IPS-15b (cell line): Measurements from ENCODE around the gene SLC7A6OS.

Experiments
- H3K27me3 ChIP-seq: one replicate; pipeline ENCODE4 v1.6.1; 2013; ENCODE audit warnings: low read length; ENCODE audit not compliant: control insufficient read depth, insufficient read depth
- H3K36me3 ChIP-seq: one replicate; pipeline ENCODE4 v1.6.1; 2013; ENCODE audit warnings: low read length; ENCODE audit not compliant: control insufficient read depth, insufficient read depth
- H3K4me1 ChIP-seq: one replicate; pipeline ENCODE4 v1.6.1; 2013; ENCODE audit warnings: mild to moderate bottlenecking, low read length; ENCODE audit not compliant: control insufficient read depth, insufficient read depth
- H3K4me3 ChIP-seq: one replicate; pipeline ENCODE4 v1.5.1; 2013; ENCODE audit warnings: low read depth, low read length
- H3K9ac ChIP-seq: one replicate; pipeline ENCODE4 v1.6.1; 2013; ENCODE audit warnings: low read depth, mild to moderate bottlenecking, low read length
- H3K9me3 ChIP-seq: one replicate; pipeline ENCODE4 v1.6.1; 2013; ENCODE audit warnings: mild to moderate bottlenecking, low read length; ENCODE audit not compliant: control insufficient read depth, insufficient read depth

The SLC7A6OS gene

DNA sequence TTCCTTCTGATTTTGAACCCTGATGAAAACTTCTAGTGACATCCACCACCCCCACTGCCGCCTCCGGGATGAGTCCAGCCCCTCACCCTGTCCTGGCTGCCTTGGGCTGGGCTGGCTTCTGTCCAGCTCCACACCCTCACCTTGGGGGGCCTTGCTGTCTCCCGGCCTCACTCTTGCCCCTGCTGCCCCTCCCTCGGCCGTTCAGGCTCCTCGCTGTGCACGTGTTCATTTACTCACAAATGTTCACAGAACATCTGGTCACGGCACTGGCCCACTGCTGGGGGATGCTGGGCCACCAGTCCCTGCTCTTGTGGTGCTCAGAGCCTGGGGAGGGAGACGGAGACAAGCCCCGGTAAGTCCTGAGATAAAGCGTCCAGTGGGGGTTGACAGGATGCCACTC lies 40.7 kb upstream of the SLC7A6OS start:
- peaks cover 52% of the 10 kb centered on the region for H3K36me3 ChIP-seq

DNA sequence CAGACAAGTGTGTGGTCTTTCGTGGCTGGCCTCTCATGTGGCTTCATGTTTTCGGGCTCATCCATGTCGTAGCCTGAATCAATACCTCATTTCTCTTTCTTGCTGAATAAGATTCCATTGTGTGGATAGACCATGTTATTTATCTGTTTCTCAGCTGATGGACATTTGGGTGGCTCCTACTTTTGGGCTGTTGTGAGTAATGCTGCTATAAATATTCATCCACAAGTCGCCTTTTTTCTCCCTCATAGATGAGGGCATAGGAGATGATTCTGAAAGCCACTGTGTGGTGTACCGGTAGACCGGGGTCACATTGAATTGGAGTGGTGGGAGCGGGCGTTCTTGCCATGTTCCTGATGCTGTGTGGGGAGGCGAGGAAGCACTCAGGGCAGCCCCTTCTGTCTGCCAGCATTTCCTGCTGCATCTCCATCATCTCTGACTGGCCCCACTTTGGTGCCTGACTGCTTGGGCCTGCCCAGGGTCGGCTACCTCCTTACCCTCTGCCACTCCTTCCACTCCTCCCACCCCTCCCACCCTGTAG lies 40.1 kb upstream of the SLC7A6OS start:
- no peak overlapping the region for H3K9ac ChIP-seq
- H3K4me3 ChIP-seq, result no peak overlapping the region
- H3K27me3 ChIP-seq, result no peaks in the 10 kb centered on the region
- H3K4me1 ChIP-seq, result no peaks in the 10 kb centered on the region
- H3K36me3 ChIP-seq, result peaks cover 49% of the 10 kb centered on the region
- no peaks in the 10 kb centered on the region for H3K9me3 ChIP-seq

More for the DNA sequence above, 40.7 kb upstream of the SLC7A6OS start:
- no peak overlapping the region for H3K4me3 ChIP-seq
- no peaks in the 10 kb centered on the region for H3K4me1 ChIP-seq
- no peak overlapping the region for H3K9ac ChIP-seq
- H3K27me3 ChIP-seq, result no peaks in the 10 kb centered on the region
- no peaks in the 10 kb centered on the region for H3K9me3 ChIP-seq

DNA sequence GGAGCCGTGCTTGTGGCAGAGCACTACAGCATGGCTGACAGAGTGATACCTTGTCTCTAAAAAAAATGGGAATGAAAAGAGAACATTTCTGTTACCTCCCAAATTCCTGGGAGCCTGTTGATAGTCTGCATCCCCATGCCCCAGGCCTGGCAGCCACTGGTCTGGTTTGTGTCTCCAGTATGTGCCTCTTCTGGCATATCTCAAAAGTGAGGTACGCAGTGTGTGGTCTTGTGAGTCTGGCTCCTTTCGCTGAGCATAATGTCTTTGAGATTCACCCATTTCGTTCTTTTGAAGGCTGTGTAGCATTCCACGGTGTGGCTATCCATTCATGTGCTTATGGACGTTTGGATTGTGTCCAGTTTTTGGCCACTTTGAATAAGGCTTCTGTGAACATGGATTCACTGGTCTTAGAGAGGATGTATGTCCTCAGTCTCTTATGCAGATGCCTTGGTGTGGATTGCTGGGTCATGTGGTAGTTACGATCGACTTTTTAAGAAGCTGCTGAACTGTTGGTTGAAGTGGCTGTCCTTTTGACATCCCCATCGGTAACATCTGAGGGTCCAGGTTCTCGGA lies 39.2 kb upstream of the SLC7A6OS start:
- H3K27me3 ChIP-seq, result no peaks in the 10 kb centered on the region
- no peak overlapping the region for H3K4me3 ChIP-seq
- no peaks in the 10 kb centered on the region for H3K4me1 ChIP-seq
- peaks cover 44% of the 10 kb centered on the region for H3K36me3 ChIP-seq
- H3K9ac ChIP-seq, result no peak overlapping the region
- no peaks in the 10 kb centered on the region for H3K9me3 ChIP-seq

DNA sequence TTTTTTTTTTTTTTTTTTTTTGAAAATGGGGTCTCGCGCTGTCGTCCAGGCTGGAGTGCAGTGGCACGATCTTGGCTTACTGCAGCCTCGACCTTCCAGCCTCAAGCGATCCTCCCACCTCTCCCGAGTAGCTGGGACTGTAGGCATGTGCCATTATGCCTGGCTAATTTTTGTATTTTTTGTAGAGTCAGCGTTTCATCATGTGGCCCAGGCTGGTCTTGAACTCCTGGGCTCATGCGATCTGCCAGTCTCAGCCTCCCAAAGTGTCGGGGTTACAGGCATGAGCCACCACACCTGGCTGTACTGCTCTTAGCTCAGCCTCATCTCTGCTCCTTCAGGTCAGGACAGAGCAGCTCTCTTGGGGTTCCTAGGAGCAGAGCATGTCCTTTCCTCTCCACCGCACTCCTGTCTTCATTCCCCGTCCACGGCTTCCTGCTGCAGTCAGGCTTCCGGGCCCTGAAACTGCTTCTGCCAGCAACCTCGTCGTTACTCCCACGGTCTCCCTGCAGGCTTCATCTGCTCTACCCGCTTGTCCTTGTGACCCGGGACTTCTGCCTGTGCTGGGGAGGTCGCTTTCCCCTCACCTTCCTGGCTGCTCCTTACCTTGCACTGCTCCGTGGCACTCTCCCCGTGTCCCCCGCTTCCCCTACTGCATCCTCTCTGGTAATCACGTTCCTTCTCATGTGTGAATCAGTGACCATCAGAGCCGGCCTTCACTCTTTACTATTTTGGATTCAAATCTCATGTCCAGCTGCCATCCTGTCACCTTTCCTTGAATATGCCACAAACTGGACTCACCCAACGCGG lies 38.1 kb upstream of the SLC7A6OS start:
- Histone ChIP-seq H3K9me3 (no peaks in the 10 kb centered on the region), H3K27me3 (no peaks in the 10 kb centered on the region), H3K4me1 (no peaks in the 10 kb centered on the region), H3K36me3 (peaks cover 34% of the 10 kb centered on the region), H3K4me3 (no peak overlapping the region), H3K9ac (no peak overlapping the region)

- Histone ChIP-seq H3K9me3 (no peaks in the 10 kb centered on the region), H3K4me1 (no peaks in the 10 kb centered on the region), H3K9ac (no peak overlapping the region), H3K27me3 (no peaks in the 10 kb centered on the region), H3K4me3 (no peak overlapping the region), H3K36me3 (peaks cover 27% of the 10 kb centered on the region)
Measured at GRCh38 chr16:68347605-68348004, 36.9 kb upstream of the SLC7A6OS start.

GRCh38 chr16:68346892-68347480 lies 36.2 kb upstream of the SLC7A6OS start:
- Histone ChIP-seq H3K4me1 (no peaks in the 10 kb centered on the region), H3K9ac (no peak overlapping the region), H3K36me3 (peaks cover 27% of the 10 kb centered on the region), H3K4me3 (no peak overlapping the region), H3K9me3 (no peaks in the 10 kb centered on the region), H3K27me3 (no peaks in the 10 kb centered on the region)

DNA sequence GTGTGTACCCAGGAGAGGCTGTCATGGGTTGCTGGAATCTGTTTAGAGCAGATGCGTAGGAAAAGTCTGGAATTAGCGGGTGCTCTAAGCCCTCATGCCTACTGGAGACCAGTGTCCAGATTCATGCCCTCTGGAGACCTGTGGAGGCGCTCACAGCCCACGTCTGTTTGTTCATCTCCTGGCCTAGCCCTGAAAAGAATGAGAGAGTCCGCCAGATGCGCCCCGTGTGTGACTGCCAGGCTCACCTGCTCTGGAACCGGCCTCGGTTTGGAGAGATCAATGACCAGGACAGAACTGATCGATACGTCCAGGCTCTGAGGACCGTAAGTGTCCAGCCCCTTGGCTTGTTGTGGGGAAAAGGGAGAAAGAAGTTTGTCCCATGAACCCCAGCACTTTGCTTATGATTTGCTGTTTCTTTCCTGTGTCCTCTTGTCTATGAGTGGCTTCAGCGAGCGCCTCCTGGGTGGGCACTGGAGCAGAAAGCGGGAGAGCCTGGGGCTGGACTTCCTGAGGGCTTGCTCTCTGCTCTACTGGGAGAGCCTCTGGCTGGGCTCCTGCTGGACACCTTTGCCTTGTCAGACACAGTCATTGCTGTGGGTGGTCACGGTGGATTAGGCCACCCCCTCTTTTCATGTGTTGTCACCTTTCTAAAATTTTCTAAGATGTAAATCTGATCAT lies 35.4 kb upstream of the SLC7A6OS start:
- Histone ChIP-seq H3K9ac (no peak overlapping the region), H3K36me3 (peaks cover 18% of the 10 kb centered on the region), H3K4me1 (no peaks in the 10 kb centered on the region), H3K27me3 (no peaks in the 10 kb centered on the region), H3K9me3 (no peaks in the 10 kb centered on the region), H3K4me3 (no peak overlapping the region)

- Histone ChIP-seq H3K4me1 (no peaks in the 10 kb centered on the region), H3K9me3 (no peaks in the 10 kb centered on the region), H3K27me3 (no peaks in the 10 kb centered on the region), H3K36me3 (peaks cover 20% of the 10 kb centered on the region), H3K9ac (no peak overlapping the region), H3K4me3 (no peak overlapping the region)
Measured at GRCh38 chr16:68345351-68345810, 34.6 kb upstream of the SLC7A6OS start.

DNA sequence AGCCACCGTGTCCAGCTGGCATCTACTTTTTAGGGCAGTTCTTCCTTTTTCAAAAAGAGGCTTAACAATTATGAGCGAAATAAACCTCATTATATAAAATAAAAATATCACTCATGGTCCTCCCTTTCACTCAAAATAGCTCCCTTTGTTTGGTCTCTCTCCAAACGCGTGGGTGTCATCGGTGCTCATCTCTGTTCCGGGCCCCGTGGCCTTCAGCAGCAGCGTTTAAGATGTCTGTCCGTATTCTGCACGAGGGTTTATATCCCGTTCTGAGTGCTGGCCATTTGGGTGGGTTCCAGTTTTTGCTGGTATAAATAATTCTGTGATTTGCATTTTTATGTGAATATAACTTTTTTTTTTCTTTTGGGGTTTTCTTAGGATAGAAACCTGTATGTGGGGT lies 33.5 kb upstream of the SLC7A6OS start:
- H3K4me3 ChIP-seq, result no peak overlapping the region
- peaks cover 27% of the 10 kb centered on the region for H3K36me3 ChIP-seq

GRCh38 chr16:68343137-68343536 lies 32.4 kb upstream of the SLC7A6OS start:
- no peaks in the 10 kb centered on the region for H3K4me1 ChIP-seq
- no peaks in the 10 kb centered on the region for H3K27me3 ChIP-seq
- H3K9me3 ChIP-seq, result no peaks in the 10 kb centered on the region
- H3K36me3 ChIP-seq, result peaks cover 35% of the 10 kb centered on the region
- no peak overlapping the region for H3K9ac ChIP-seq
- H3K4me3 ChIP-seq, result no peak overlapping the region

More for the DNA sequence above, 33.5 kb upstream of the SLC7A6OS start:
- H3K27me3 ChIP-seq, result no peaks in the 10 kb centered on the region
- no peaks in the 10 kb centered on the region for H3K9me3 ChIP-seq
- H3K9ac ChIP-seq, result no peak overlapping the region
- H3K4me1 ChIP-seq, result no peaks in the 10 kb centered on the region

GRCh38 chr16:68342620-68343019 lies 31.9 kb upstream of the SLC7A6OS start:
- no peak overlapping the region for H3K9ac ChIP-seq
- H3K27me3 ChIP-seq, result no peaks in the 10 kb centered on the region
- H3K36me3 ChIP-seq, result peaks cover 39% of the 10 kb centered on the region
- H3K4me3 ChIP-seq, result no peak overlapping the region
- no peaks in the 10 kb centered on the region for H3K9me3 ChIP-seq
- no peaks in the 10 kb centered on the region for H3K4me1 ChIP-seq
